Osteoblast (primary cell): ENCODE measurements around the gene DUT. TPM values are rescaled to one million over a fixed set of nuclear protein-coding genes. Genes with fewer than 3 reads are reported as not detected.
A peak's percentile ranks its signal among the peaks of the same experiment; 100 is the strongest.

Experiments
- DNase-seq: peaks from one replicate; pipeline ENCODE4 v3.0.0; 2011; ENCODE audit warnings: low spot score, mixed read lengths; ENCODE audit not compliant: insufficient read length; ENCODE audit errors: missing footprints
- H2AFZ ChIP-seq: 2 replicates; pipeline ENCODE4 v1.6.0; 2011; ENCODE audit warnings: mild to moderate bottlenecking, low read length
- H3K27ac ChIP-seq: 2 replicates; pipeline ENCODE4 v1.5.1; 2011; ENCODE audit warnings: mild to moderate bottlenecking, low read depth, low read length, moderate library complexity
- H3K27me3 ChIP-seq: 2 replicates; pipeline ENCODE4 v1.6.0; 2012; ENCODE audit warnings: mild to moderate bottlenecking, control low read depth, inconsistent platforms, low read length, moderate library complexity; ENCODE audit not compliant: insufficient read depth
- H3K36me3 ChIP-seq: 2 replicates; pipeline ENCODE4 v1.5.1; 2011; ENCODE audit warnings: mild to moderate bottlenecking, low read length, control low read depth, moderate library complexity; ENCODE audit not compliant: insufficient read depth
- H3K4me1 ChIP-seq: 2 replicates; pipeline ENCODE4 v1.5.1; 2011; ENCODE audit warnings: mild to moderate bottlenecking, low read length, control low read depth, moderate library complexity; ENCODE audit not compliant: insufficient read depth
- H3K4me2 ChIP-seq: 2 replicates; pipeline ENCODE4 v1.6.0; 2011; ENCODE audit warnings: mild to moderate bottlenecking, low read length; ENCODE audit not compliant: insufficient read depth
- H3K4me3 ChIP-seq: fragments of 200-600 bp; sonication (generic); 3 replicates; pipeline ENCODE4 v1.5.1; 2012; ENCODE audit warnings: mild to moderate bottlenecking, low read length, inconsistent platforms; ENCODE audit not compliant: insufficient read depth
- H3K79me2 ChIP-seq: 2 replicates; pipeline ENCODE4 v1.6.0; 2012; ENCODE audit warnings: mild to moderate bottlenecking, low read length, control low read depth, inconsistent platforms; ENCODE audit not compliant: insufficient read depth
- H3K9me3 ChIP-seq: 2 replicates; pipeline ENCODE4 v1.5.1; 2011; ENCODE audit warnings: low read depth, low read length, control low read depth
- H4K20me1 ChIP-seq: 2 replicates; pipeline ENCODE4 v1.6.0; 2012; ENCODE audit warnings: mild to moderate bottlenecking, low read length, control low read depth; ENCODE audit not compliant: insufficient read depth
- total RNA-seq: library from RNA; depleted of rRNA; stranded (reverse); fragments of >200 nt; gene quantifications from 2 replicates; pipeline ENCODE4 v1.2.3, GENCODE V29; 2012
- TF ChIP-seq, protein P1 (sequence below): IDR thresholded peaks from 2 replicates; pipeline ENCODE4 v1.5.1; 2011; ENCODE audit warnings: mild to moderate bottlenecking, low read depth, low read length, moderate library complexity; ENCODE audit errors: extremely low read depth

The DUT gene
- total RNA-seq: 43.6 and 49.2 TPM in 2 replicates

DNA sequence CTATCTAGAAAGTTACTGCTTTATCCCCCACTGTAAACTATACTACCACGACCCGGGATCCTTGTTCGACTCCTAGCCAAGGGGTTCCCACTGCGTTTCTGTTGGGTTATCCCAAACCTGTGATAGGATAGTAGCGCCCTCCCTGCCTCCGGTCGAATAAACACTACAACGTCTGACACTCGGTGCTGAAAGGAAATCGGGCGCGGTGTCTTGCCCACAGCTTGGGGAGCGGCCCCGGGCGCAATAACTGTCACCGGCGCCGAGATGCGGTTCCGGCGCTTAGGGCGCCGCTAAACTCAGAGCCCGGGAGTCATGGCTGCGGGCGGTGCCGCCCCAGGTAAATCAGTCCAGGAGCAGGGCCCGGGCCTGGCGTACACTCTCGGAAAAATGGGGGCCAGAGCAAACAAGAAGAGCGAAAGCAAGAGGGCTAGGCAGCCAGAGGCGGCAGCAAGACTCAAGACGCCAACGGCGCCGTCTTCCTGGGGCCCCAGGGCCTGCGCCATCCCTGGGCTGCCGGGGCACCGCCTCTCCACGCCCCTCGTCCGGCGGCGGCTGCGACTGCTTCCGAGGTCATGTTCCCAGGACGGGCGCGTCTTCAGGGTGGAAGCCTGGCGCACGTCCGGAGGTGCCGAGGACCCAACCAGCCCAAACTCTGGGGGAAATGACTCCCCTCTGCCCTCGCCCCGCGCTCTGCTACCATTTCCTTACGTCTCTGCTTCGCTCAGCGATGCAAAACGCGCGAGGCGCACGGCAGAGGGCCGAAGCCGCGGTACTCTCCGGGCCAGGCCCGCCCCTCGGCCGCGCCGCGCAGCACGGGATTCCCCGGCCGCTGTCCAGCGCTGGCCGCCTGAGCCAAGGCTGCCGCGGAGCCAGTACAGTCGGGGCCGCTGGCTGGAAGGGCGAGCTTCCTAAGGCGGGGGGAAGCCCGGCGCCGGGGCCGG, at the start of gene DUT:
Gene DUT (plus strand): TSS at position 575 of the 941 bp plus-strand sequence. CDS start 87 bp downstream, at position 662.
- peak; percentile 92 for DNase-seq
- Histone ChIP-seq H3K79me2 (peaks cover 14% of the 10 kb centered on the region), H3K4me3 (peak within 1 kb of the TSS; percentile 88), H2AFZ (peak within 1 kb of the TSS; percentile 96), H4K20me1 (peaks cover 7% of the 10 kb centered on the region), H3K9me3 (no peaks in the 10 kb centered on the region), H3K4me2 (peak within 1 kb of the TSS; percentile 89), H3K27ac (peak within 1 kb of the TSS; percentile 85), H3K4me1 (peaks cover 12% of the 10 kb centered on the region), H3K36me3 (peaks cover 14% of the 10 kb centered on the region), H3K27me3 (no peaks in the 10 kb centered on the region)
- TF ChIP-seq, protein P1, sequence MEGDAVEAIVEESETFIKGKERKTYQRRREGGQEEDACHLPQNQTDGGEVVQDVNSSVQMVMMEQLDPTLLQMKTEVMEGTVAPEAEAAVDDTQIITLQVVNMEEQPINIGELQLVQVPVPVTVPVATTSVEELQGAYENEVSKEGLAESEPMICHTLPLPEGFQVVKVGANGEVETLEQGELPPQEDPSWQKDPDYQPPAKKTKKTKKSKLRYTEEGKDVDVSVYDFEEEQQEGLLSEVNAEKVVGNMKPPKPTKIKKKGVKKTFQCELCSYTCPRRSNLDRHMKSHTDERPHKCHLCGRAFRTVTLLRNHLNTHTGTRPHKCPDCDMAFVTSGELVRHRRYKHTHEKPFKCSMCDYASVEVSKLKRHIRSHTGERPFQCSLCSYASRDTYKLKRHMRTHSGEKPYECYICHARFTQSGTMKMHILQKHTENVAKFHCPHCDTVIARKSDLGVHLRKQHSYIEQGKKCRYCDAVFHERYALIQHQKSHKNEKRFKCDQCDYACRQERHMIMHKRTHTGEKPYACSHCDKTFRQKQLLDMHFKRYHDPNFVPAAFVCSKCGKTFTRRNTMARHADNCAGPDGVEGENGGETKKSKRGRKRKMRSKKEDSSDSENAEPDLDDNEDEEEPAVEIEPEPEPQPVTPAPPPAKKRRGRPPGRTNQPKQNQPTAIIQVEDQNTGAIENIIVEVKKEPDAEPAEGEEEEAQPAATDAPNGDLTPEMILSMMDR: peak; percentile 8

DNA sequence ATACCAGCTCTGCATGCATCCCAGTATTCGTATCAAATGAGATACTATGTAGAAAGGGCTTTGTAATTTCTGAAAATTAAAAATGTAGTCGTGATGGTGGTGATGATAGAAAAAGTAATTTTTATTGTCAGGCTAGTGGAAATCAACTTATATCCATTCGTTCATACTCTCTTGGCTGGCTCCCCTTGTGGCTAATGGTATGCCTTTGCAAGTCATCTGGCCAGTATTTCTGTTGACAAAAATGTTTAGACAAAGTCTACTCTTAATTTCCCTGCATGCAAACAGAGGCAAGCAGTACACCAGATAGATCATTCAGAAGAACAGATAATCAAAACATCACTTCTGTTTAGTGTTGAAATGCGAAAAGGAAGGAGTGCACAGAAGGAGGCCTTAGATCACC, 49.6 kb upstream of the DUT start:
- no peak overlapping the region for H3K27ac ChIP-seq
- H2AFZ ChIP-seq: no peak overlapping the region
- no peaks in the 10 kb centered on the region for H4K20me1 ChIP-seq
- H3K79me2 ChIP-seq: no peaks in the 10 kb centered on the region
- H3K9me3 ChIP-seq: no peaks in the 10 kb centered on the region
- peaks cover 8% of the 10 kb centered on the region for H3K27me3 ChIP-seq
- H3K4me1 ChIP-seq: no peaks in the 10 kb centered on the region
- H3K4me3 ChIP-seq: no peak overlapping the region
- H3K4me2 ChIP-seq: no peak overlapping the region
- TF ChIP-seq, protein P1: no peak
- DNase-seq: no peak
- no peaks in the 10 kb centered on the region for H3K36me3 ChIP-seq

GRCh38 chr15:48282216-48282615, 49.0 kb upstream of the DUT start:
- Histone ChIP-seq H3K27me3 (peaks cover 8% of the 10 kb centered on the region), H3K4me2 (no peak overlapping the region), H3K9me3 (no peaks in the 10 kb centered on the region), H3K27ac (no peak overlapping the region), H2AFZ (no peak overlapping the region), H3K79me2 (no peaks in the 10 kb centered on the region), H3K36me3 (no peaks in the 10 kb centered on the region), H3K4me3 (no peak overlapping the region), H3K4me1 (no peaks in the 10 kb centered on the region), H4K20me1 (no peaks in the 10 kb centered on the region)
- no peak for DNase-seq
- TF ChIP-seq, protein P1: no peak

- Histone ChIP-seq H4K20me1 (no peaks in the 10 kb centered on the region), H3K27ac (no peak overlapping the region), H2AFZ (no peak overlapping the region), H3K36me3 (no peaks in the 10 kb centered on the region), H3K4me3 (no peak overlapping the region), H3K4me2 (no peak overlapping the region), H3K27me3 (peaks cover 8% of the 10 kb centered on the region), H3K79me2 (no peaks in the 10 kb centered on the region), H3K4me1 (no peaks in the 10 kb centered on the region), H3K9me3 (no peaks in the 10 kb centered on the region)
- no peak for DNase-seq
- TF ChIP-seq, protein P1: no peak
Observed at GRCh38 chr15:48283396-48284145, 47.7 kb upstream of the DUT start.
